ENCODE measurements around the gene CCDC69.

DNA sequence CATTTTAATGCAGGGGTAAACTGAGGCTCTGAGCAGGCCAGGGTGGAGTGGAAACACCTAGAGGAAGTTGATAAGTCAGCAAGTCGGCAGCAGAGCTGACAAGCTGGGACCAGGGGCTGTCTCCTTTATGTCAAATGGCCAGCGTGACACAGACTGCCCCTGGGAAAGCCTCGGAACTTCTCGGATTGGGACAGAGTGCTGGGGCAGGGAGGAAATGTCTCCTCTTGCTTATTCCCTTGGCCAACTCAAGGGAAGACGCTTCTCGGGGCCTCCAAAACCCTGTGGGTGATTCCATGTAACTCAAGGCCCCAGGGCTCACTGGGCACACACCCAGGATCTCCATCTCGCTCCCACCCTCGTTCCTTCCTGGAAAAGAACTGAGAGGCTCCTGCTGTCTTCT lies 40.9 kb downstream of the CCDC69 start:
- TF ChIP-seq, protein P1, sequence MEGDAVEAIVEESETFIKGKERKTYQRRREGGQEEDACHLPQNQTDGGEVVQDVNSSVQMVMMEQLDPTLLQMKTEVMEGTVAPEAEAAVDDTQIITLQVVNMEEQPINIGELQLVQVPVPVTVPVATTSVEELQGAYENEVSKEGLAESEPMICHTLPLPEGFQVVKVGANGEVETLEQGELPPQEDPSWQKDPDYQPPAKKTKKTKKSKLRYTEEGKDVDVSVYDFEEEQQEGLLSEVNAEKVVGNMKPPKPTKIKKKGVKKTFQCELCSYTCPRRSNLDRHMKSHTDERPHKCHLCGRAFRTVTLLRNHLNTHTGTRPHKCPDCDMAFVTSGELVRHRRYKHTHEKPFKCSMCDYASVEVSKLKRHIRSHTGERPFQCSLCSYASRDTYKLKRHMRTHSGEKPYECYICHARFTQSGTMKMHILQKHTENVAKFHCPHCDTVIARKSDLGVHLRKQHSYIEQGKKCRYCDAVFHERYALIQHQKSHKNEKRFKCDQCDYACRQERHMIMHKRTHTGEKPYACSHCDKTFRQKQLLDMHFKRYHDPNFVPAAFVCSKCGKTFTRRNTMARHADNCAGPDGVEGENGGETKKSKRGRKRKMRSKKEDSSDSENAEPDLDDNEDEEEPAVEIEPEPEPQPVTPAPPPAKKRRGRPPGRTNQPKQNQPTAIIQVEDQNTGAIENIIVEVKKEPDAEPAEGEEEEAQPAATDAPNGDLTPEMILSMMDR (IDR thresholded peaks at IDR 0.05) = no peak
- TF ChIP-seq MAX (IDR thresholded peaks at IDR 0.05) (no peak), MAFK (IDR thresholded peaks at IDR 0.05; ENCODE audit: partially characterized antibody) (no peak), USF2 (IDR thresholded peaks at IDR 0.05) (no peak), POLR2A (IDR thresholded peaks at IDR 0.05; ENCODE audit: low read length) (no peak), NFE2L2 (conservative IDR thresholded peaks at IDR 0.05; ENCODE audit: low read length) (no peak)
- TF ChIP-seq, protein P2, sequence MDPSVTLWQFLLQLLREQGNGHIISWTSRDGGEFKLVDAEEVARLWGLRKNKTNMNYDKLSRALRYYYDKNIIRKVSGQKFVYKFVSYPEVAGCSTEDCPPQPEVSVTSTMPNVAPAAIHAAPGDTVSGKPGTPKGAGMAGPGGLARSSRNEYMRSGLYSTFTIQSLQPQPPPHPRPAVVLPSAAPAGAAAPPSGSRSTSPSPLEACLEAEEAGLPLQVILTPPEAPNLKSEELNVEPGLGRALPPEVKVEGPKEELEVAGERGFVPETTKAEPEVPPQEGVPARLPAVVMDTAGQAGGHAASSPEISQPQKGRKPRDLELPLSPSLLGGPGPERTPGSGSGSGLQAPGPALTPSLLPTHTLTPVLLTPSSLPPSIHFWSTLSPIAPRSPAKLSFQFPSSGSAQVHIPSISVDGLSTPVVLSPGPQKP (IDR thresholded peaks at IDR 0.05; ENCODE audit: low read depth, low read length) = no peak
- TF ChIP-seq, protein P3, sequence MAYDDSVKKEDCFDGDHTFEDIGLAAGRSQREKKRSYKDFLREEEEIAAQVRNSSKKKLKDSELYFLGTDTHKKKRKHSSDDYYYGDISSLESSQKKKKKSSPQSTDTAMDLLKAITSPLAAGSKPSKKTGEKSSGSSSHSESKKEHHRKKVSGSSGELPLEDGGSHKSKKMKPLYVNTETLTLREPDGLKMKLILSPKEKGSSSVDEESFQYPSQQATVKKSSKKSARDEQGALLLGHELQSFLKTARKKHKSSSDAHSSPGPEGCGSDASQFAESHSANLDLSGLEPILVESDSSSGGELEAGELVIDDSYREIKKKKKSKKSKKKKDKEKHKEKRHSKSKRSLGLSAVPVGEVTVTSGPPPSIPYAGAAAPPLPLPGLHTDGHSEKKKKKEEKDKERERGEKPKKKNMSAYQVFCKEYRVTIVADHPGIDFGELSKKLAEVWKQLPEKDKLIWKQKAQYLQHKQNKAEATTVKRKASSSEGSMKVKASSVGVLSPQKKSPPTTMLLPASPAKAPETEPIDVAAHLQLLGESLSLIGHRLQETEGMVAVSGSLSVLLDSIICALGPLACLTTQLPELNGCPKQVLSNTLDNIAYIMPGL (CRISPR knock-in tag; IDR thresholded peaks at IDR 0.05; ENCODE audit: borderline replicate concordance) = no peak
